ENCODE results near the gene IMP4. TPM values are rescaled to one million over a fixed set of nuclear protein-coding genes. Genes with fewer than 3 reads are reported as not detected.

Gene IMP4
- total and polyA plus RNA-seq, 2 of the 13 experiments (the other 11 are each of a cell fraction or from before 2014, with no cell fraction given) = 142 to 158 TPM

GRCh38 chr2:130391058-130391871, 48.6 kb downstream of the IMP4 start (continued):
- no peak for TF ChIP-seq ZNF446 (CRISPR knock-in tag; IDR thresholded peaks at IDR 0.05)
- no peak for TF ChIP-seq NCOA5 (CRISPR knock-in tag; IDR thresholded peaks at IDR 0.05)
- TF ChIP-seq NFKBIZ (CRISPR knock-in tag; IDR thresholded peaks at IDR 0.05) = no peak
- TF ChIP-seq HNRNPUL1 (IDR thresholded peaks at IDR 0.05; ENCODE audit: low read depth, low read length) = no peak
- no peak for TF ChIP-seq ZNF253 (CRISPR knock-in tag; IDR thresholded peaks at IDR 0.05; ENCODE audit: borderline replicate concordance)
- TF ChIP-seq RXRA (CRISPR knock-in tag; IDR thresholded peaks at IDR 0.05) = no peak; the same call in 1 of the 2 replicates
- no peak for TF ChIP-seq EHMT2 (IDR thresholded peaks at IDR 0.05; ENCODE audit: borderline replicate concordance, low read depth, low read length)
- TF ChIP-seq HDAC2 (CRISPR knock-in tag; IDR thresholded peaks at IDR 0.05) = peak; percentile 8; the same call in 1 of the 2 replicates
- TF ChIP-seq PHF20 (CRISPR knock-in tag; IDR thresholded peaks at IDR 0.05) = peak; percentile 28; the same call in 1 of the 2 replicates
- peak; percentile 40; the same call in 1 of the 2 replicates for TF ChIP-seq MXD1 (CRISPR knock-in tag; IDR thresholded peaks at IDR 0.05)
- TF ChIP-seq ZNF558 (CRISPR knock-in tag; IDR thresholded peaks at IDR 0.05; ENCODE audit: borderline replicate concordance) = peak; percentile 33; the same call in 1 of the 2 replicates
- no peak for TF ChIP-seq ZNF234 (CRISPR knock-in tag; conservative IDR thresholded peaks at IDR 0.05)
- TF ChIP-seq E2F5 (CRISPR knock-in tag; conservative IDR thresholded peaks at IDR 0.05) = no peak
- TF ChIP-seq ZNF142 (CRISPR knock-in tag; IDR thresholded peaks at IDR 0.05) = no peak; the same call in 1 of the 2 replicates
- TF ChIP-seq GPBP1L1 (CRISPR knock-in tag; IDR thresholded peaks at IDR 0.05) = no peak
- TF ChIP-seq SMC3 (IDR thresholded peaks at IDR 0.05; ENCODE audit: low read length) = no peak
- no peak for TF ChIP-seq ZKSCAN1 (IDR thresholded peaks at IDR 0.05; ENCODE audit: low read length)
- no peak for TF ChIP-seq KDM6A (CRISPR knock-in tag; IDR thresholded peaks at IDR 0.05; ENCODE audit: low read depth)
- TF ChIP-seq BCLAF1 (IDR thresholded peaks at IDR 0.05) = no peak
